Natural killer cell treated with Interleukin-12 subunit alpha and Interleukin-12 subunit beta and Interleukin-15 and Interleukin-18, amount 100 ng/mL, for 72 hours (primary cell): ENCODE measurements around the gene LRP5. TPM values are rescaled to one million over a fixed set of nuclear protein-coding genes. Genes with fewer than 3 reads are reported as not detected.
"Not testable (repeated sequence)": the region's sequence is repeated elsewhere in the genome, so short reads cannot be mapped to it uniquely, and the experiment has no call there.

Experiments used
- ATAC-seq, 2 donors: fragments of 150-1000 bp; cut with Tn5 transposase in 1 of 2; sonication (Bioruptor Pico), chemical (Tn5 transposase) in 1 of 2; 2 replicates each; pipeline ENCODE4 v1.10.0; 2021
- DNase-seq: peaks from one replicate; pipeline ENCODE4 v3.0.0; 2022; ENCODE audit warnings: low spot score
- H3K27ac Mint-ChIP-seq, 2 donors: 1 replicate in 1 of 2; 2 replicates in 1 of 2; pipeline ENCODE4 v1.8.0; 2022; ENCODE audit warnings: mixed read lengths in 2 of 2, mild to moderate bottlenecking in 1 of 2, moderate library complexity in 1 of 2
- H3K27me3 Mint-ChIP-seq, 2 donors: 1 replicate in 1 of 2; 2 replicates in 1 of 2; pipeline ENCODE4 v1.8.0; 2022; ENCODE audit warnings: mixed read lengths in 2 of 2
- H3K36me3 Mint-ChIP-seq: one replicate; pipeline ENCODE4 v1.8.0; 2022; ENCODE audit warnings: mixed read lengths
- H3K4me1 Mint-ChIP-seq, 2 donors: 1 replicate in 1 of 2; 2 replicates in 1 of 2; pipeline ENCODE4 v1.8.0; 2022; ENCODE audit warnings: low read depth in 2 of 2, mixed read lengths in 2 of 2, mild to moderate bottlenecking in 1 of 2
- H3K4me3 Mint-ChIP-seq: one replicate; pipeline ENCODE4 v1.8.0; 2022; ENCODE audit warnings: mixed read lengths
- H3K9me3 Mint-ChIP-seq: 2 replicates; pipeline ENCODE4 v1.8.0; 2022; ENCODE audit warnings: mixed read lengths
- total RNA-seq, 2 donors: library from RNA; stranded (reverse); gene quantifications; one replicate each; pipeline ENCODE4 v1.2.3, GENCODE V29; 2022

LRP5 gene
- total RNA-seq, 2 donors from 2014 or later = 0.93 to 2.1 TPM

DNA sequence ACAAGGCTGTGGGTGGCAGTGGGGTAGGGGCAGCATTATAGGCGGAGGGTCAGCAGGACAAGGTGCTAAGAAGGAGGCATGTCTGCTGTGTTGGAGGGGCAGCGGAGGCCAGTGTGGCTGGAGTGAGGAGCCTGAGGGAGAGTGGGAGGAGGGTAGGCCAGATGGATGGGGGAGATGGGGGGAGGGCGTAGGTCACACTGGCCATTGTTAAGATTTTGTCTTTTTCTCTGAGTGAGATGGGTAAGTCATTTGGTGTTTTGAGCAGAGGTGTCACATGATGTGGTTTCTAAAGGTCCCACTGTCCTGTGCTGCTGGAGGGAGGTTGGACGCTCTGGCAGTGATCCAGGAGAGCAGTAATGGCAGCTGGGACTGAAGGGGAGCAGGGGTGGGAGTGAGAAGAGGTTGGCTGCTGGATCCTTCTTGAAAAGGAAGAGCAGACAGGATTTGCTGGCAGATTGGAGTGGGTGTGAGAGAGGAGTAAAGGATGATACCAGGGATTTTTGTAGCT is 158.0 kb downstream of the LRP5 start:
- H3K27me3 Mint-ChIP-seq = no peaks in the 10 kb centered on the region
- peak; percentile 8 to 31 for ATAC-seq
- H3K4me1 Mint-ChIP-seq = peaks cover 75 to 88% of the 10 kb centered on the region in 2 donors
- H3K4me3 Mint-ChIP-seq = peak overlapping the region; percentile 81
- peaks cover 8% of the 10 kb centered on the region for H3K36me3 Mint-ChIP-seq
- DNase-seq = no peak
- no peaks in the 10 kb centered on the region for H3K9me3 Mint-ChIP-seq
- peak overlapping the region; percentile 81 to 82 for H3K27ac Mint-ChIP-seq

GRCh38 chr11:68471360-68472340 is 159.3 kb downstream of the LRP5 start:
- DNase-seq (peak; percentile 87), ATAC-seq (peak; percentile 85 to 89)
- Mint-ChIP-seq H3K36me3 (peaks cover 8% of the 10 kb centered on the region), H3K27ac (peak overlapping the region; percentile 81 to 82), H3K4me1 (peaks cover 66 to 79% of the 10 kb centered on the region in 2 donors), H3K9me3 (no peaks in the 10 kb centered on the region), H3K27me3 (no peaks in the 10 kb centered on the region), H3K4me3 (peak overlapping the region; percentile 81)

DNA sequence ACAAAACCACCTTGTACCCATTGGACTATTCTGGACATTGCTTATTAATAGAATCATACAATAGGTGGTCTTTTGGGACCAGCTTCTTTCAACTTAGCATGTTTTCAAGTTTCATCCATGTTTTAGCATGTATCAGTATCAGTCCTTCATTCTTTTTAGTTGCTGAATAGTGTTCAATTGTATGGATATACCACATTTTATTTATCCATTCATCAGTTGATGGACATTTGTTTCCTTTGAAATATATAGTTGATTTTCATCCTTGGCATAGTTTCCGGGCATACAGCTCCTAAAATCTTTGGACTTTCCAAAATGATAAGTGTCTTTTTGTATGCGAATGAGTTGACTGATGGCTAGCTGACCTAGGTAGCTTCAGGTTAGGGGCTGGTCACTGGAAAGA is 160.4 kb downstream of the LRP5 start:
- DNase-seq (no peak), ATAC-seq (no peak)
- peaks cover 69 to 78% of the 10 kb centered on the region in 2 donors for H3K4me1 Mint-ChIP-seq
- no peaks in the 10 kb centered on the region for H3K9me3 Mint-ChIP-seq
- peaks cover 4% of the 10 kb centered on the region for H3K36me3 Mint-ChIP-seq
- H3K27me3 Mint-ChIP-seq = no peaks in the 10 kb centered on the region
- peak overlapping the region; percentile 81 for H3K4me3 Mint-ChIP-seq
- H3K27ac Mint-ChIP-seq = peak overlapping the region; percentile 81 to 82

GRCh38 chr11:68473693-68474092 is 161.3 kb downstream of the LRP5 start:
- H3K27ac Mint-ChIP-seq = peak overlapping the region; percentile 65 to 81
- H3K27me3 Mint-ChIP-seq = no peaks in the 10 kb centered on the region
- DNase-seq (no peak), ATAC-seq (no peak)
- H3K4me1 Mint-ChIP-seq = peaks cover 65 to 69% of the 10 kb centered on the region in 2 donors
- no peaks in the 10 kb centered on the region for H3K9me3 Mint-ChIP-seq
- H3K36me3 Mint-ChIP-seq = peaks cover 4% of the 10 kb centered on the region
- peak overlapping the region; percentile 81 for H3K4me3 Mint-ChIP-seq

DNA sequence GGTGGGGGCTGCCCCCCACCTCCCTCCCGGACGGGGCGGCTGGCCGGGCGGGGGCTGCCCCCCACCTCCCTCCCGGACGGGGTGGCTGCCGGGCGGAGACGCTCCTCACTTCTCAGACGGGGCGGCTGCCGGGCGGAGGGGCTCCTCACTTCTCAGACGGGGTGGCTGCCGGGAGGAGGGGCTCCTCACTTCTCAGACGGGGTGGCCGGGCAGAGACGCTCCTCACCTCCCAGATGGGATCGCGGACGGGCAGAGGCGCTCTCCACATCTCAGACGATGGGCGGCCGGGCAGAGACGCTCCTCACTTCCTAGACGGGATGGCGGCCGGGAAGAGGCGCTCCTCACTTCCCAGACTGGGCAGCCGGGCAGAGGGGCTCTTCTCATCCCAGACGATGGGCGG is 163.2 kb downstream of the LRP5 start:
- H3K4me3 Mint-ChIP-seq, H3K36me3 Mint-ChIP-seq, DNase-seq, ATAC-seq, H3K27me3 Mint-ChIP-seq, H3K27ac Mint-ChIP-seq, H3K9me3 Mint-ChIP-seq: not testable (repeated sequence)
- H3K4me1 Mint-ChIP-seq = peaks cover 60 to 62% of the 10 kb centered on the region in 2 donors

GRCh38 chr11:68479390-68479789 is 167.0 kb downstream of the LRP5 start:
- no peak overlapping the region for H3K4me3 Mint-ChIP-seq
- no peaks in the 10 kb centered on the region for H3K36me3 Mint-ChIP-seq
- ATAC-seq (no peak), DNase-seq (no peak)
- peak overlapping the region in 1 of 2 donors; percentile 30 for H3K27ac Mint-ChIP-seq
- no peaks in the 10 kb centered on the region for H3K9me3 Mint-ChIP-seq
- no peaks in the 10 kb centered on the region for H3K27me3 Mint-ChIP-seq
- peaks cover 54 to 58% of the 10 kb centered on the region in 2 donors for H3K4me1 Mint-ChIP-seq

DNA sequence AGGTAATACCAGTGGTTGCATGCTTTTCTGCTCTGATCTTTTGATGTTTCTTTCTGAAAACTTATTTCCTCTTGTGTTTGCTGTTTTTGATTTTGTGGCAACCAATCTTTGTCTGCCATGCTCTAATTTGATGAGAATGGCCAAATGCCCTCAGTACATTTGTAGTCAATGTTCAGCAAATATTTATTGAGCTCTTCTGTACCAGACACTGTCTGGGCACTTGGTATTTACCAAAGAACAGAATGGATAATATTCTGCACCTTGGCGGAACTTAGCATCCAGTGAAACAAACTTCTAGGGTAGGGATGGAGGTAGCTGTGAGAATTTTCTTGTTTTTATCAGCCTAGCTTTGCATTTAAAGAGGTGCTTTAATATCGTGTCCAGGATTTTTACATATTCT is 167.8 kb downstream of the LRP5 start:
- no peaks in the 10 kb centered on the region for H3K9me3 Mint-ChIP-seq
- no peak for ATAC-seq
- H3K27ac Mint-ChIP-seq = no peak overlapping the region
- no peak overlapping the region for H3K4me3 Mint-ChIP-seq
- no peak for DNase-seq
- H3K4me1 Mint-ChIP-seq = peaks cover 57 to 58% of the 10 kb centered on the region in 2 donors
- no peaks in the 10 kb centered on the region for H3K36me3 Mint-ChIP-seq
- no peaks in the 10 kb centered on the region for H3K27me3 Mint-ChIP-seq

DNA sequence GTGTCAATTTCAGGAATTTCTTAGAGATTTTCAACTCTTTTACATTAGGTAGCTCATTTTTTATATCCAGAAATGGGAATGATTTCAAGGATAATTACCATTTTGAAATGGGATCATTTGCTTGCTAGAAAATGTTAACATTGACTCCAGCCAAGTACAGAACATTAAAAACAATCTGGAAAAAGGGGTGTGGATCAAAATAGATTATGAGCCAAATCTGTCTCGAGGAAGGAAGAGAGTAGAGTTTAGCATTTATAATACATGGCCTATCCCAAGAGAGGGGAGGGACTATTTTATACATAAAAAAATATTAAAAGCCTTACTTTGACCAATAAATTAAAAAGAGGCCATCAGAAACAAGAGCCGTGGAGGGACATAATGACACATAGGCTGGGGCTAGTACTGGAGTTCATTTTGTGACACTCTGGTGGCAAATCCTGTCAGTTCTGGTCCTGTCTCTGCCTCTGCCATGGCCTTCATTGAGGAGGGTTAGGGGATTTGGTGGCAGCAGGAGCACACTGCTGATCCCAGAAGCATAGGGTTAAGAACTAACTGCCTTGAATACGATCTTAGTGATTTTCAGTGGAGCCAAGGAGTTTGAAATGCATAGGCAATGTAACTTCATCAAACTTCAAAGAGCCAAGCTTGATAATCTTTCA is 168.6 kb downstream of the LRP5 start:
- ATAC-seq = no peak
- no peak for DNase-seq
- Mint-ChIP-seq H3K4me3 (no peak overlapping the region), H3K4me1 (peaks cover 60 to 61% of the 10 kb centered on the region in 2 donors), H3K27ac (no peak overlapping the region), H3K27me3 (no peaks in the 10 kb centered on the region), H3K9me3 (no peaks in the 10 kb centered on the region), H3K36me3 (no peaks in the 10 kb centered on the region)

DNA sequence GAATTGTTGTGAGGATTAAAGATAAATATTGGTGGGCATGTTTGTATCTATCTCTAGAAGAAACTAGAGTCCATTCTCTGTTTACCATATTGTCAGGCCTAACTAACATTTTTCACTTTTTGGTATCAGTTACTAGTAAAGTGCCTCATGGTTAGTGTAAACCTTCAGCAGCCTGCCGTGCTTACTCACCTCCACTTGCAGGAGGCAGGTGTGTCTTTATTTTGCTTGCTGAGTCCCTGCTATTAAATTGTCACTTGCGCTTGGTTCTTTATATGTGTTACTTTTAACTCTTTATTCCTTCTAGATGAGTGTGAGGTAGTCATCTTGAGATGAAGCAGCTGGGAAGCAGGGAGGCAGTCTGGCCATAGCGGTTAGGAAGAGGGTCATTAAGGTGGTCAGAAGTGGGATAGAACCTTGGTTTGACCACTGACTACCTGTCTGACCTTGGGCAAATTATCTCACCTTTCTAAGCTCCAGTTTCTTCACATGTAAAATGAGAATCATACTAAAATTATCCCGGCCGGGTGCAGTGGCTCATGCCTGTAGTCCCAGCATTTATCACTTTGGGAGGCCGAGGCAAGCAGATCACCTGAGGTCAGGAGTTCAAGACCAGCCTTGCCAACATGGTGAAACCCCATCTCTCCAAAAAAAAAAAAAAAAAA is 169.3 kb downstream of the LRP5 start:
- H3K4me1 Mint-ChIP-seq = peaks cover 63 to 65% of the 10 kb centered on the region in 2 donors
- no peaks in the 10 kb centered on the region for H3K9me3 Mint-ChIP-seq
- no peak for ATAC-seq
- H3K36me3 Mint-ChIP-seq = peaks cover 1% of the 10 kb centered on the region
- no peaks in the 10 kb centered on the region for H3K27me3 Mint-ChIP-seq
- no peak overlapping the region for H3K27ac Mint-ChIP-seq
- H3K4me3 Mint-ChIP-seq = no peak overlapping the region
- DNase-seq = no peak

DNA sequence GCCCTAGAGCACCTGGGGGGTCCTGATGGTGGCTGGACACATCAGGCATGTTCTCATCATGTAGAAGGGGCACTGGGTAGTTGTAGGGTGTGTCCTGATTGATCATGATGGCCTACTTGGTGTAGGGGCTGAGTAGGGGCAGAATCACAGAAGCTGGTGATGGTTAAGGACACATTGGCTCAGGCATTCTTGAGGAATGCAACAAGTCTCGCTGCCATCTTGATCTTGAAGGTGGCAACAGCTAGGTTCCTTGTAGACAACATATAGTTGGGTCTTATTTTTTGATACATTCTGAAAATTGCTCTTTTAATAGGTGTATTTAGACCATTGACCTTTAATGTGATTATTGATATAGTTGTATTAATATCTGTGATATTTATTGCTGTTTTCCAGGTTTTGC is 176.2 kb downstream of the LRP5 start:
- Mint-ChIP-seq H3K4me3 (no peak overlapping the region), H3K9me3 (no peaks in the 10 kb centered on the region), H3K27ac (peak overlapping the region in 1 of 2 donors; percentile 51), H3K27me3 (no peaks in the 10 kb centered on the region), H3K4me1 (peaks cover 55 to 57% of the 10 kb centered on the region in 2 donors), H3K36me3 (peaks cover 4% of the 10 kb centered on the region)
- DNase-seq (no peak), ATAC-seq (peak in 1 of 2 donors; percentile 27)

GRCh38 chr11:68495220-68495729 is 182.9 kb downstream of the LRP5 start:
- ATAC-seq (no peak), DNase-seq (no peak)
- no peaks in the 10 kb centered on the region for H3K9me3 Mint-ChIP-seq
- peak overlapping the region in 1 of 2 donors; percentile 34 for H3K27ac Mint-ChIP-seq
- H3K27me3 Mint-ChIP-seq = no peaks in the 10 kb centered on the region
- no peak overlapping the region for H3K4me3 Mint-ChIP-seq
- peaks cover 54 to 57% of the 10 kb centered on the region in 2 donors for H3K4me1 Mint-ChIP-seq
- no peaks in the 10 kb centered on the region for H3K36me3 Mint-ChIP-seq

GRCh38 chr11:68495872-68496271 is 183.5 kb downstream of the LRP5 start:
- peaks cover 54 to 55% of the 10 kb centered on the region in 2 donors for H3K4me1 Mint-ChIP-seq

GRCh38 chr11:68497761-68498160 is 185.4 kb downstream of the LRP5 start:
- no peaks in the 10 kb centered on the region for H3K9me3 Mint-ChIP-seq
- no peak overlapping the region for H3K4me3 Mint-ChIP-seq
- no peak for DNase-seq
- H3K27ac Mint-ChIP-seq = no peak overlapping the region
- H3K36me3 Mint-ChIP-seq = no peaks in the 10 kb centered on the region
- no peaks in the 10 kb centered on the region for H3K27me3 Mint-ChIP-seq
- no peak for ATAC-seq
- peaks cover 60 to 64% of the 10 kb centered on the region in 2 donors for H3K4me1 Mint-ChIP-seq

More at GRCh38 chr11:68495872-68496271, 183.5 kb downstream of the LRP5 start:
- H3K36me3 Mint-ChIP-seq = no peaks in the 10 kb centered on the region
- H3K4me3 Mint-ChIP-seq = no peak overlapping the region
- peak overlapping the region in 1 of 2 donors; percentile 34 for H3K27ac Mint-ChIP-seq
- H3K27me3 Mint-ChIP-seq = no peaks in the 10 kb centered on the region
- ATAC-seq (no peak), DNase-seq (no peak)
- no peaks in the 10 kb centered on the region for H3K9me3 Mint-ChIP-seq
